Measurements from ENCODE around the gene SIRT5.

GRCh38 chr6:13660273-13660672 lies 85.9 kb downstream of the SIRT5 start:
- TF ChIP-seq CTCF (IDR thresholded peaks at IDR 0.05) (no peak), POLR2A (IDR thresholded peaks at IDR 0.05) (no peak)
